ELR (cell line): ENCODE results near the gene UQCRHL.
"Not testable (repeated sequence)": the region's sequence is repeated elsewhere in the genome, so short reads cannot be mapped to it uniquely, and the experiment has no call there.

Experiments used
- DNase-seq: peaks from one replicate; pipeline ENCODE4 v3.0.0-alpha.2; 2015; ENCODE audit warnings: low read depth

The UQCRHL gene

DNA sequence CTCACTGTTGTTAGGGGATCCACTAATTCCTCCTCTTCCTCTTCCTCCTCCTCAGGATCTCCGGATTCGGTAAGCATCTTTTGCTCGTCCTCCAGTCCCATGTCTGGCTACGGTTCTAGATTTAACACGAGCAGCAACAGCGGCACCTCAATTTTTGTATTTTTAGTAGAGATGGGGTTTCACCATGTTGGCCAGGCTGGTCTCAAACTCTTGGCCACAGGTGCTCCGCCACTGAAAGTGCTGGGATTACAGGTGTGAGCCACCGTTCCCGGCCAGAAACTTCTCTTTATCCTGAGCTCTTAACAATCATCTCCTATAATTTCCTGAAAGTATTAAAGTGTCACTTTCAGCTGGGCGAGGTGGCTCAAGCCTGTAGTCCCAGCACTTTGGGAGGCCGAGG lies at the start of gene UQCRHL:
Gene UQCRHL (minus strand): TSS at position 101 of the 400 bp plus-strand sequence. CDS start 0 bp downstream, at position 101.
- DNase-seq: not testable (repeated sequence)

DNA sequence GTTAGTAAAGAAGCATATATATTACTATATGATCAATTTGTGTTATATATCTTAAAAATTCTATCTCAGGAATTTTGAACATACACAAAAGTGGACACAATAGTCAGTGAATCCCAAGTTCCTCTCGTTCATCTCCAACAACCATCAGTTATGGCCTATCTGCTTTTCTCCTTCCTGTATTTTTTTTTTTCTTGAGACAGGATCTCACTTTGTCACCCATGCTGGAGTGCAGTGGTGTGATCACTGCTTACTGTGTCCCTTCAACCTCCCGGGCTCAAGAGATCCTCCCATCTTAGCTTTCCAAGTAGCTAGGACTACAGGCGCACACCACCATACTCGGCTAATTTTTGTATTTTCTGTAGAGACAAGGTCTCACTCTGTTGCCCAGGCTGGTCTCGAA lies 49.4 kb upstream of the UQCRHL start:
- no peak for DNase-seq

DNA sequence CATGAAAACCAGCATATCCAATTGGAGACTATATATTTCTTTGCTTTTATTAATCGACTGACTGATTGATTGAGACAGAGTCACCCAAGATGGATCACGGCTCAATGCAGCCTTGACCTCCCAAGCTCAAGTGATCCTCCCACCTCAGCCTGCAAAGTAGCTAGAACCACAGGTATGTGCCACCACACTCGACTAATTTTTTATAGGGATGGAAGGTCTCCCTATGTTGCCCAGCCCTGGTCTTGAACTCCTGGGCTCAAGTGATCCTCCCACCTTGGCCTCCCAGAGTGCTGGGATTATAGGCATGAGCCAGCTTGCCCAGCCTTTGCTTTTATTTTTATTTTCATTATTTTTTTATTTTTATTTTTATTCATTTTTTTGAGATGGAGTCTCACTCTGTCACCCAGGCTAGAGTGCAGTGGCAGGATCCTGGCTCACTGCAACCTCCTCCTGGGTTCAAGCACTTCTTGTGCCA lies 45.4 kb upstream of the UQCRHL start:
- DNase-seq: no peak

DNA sequence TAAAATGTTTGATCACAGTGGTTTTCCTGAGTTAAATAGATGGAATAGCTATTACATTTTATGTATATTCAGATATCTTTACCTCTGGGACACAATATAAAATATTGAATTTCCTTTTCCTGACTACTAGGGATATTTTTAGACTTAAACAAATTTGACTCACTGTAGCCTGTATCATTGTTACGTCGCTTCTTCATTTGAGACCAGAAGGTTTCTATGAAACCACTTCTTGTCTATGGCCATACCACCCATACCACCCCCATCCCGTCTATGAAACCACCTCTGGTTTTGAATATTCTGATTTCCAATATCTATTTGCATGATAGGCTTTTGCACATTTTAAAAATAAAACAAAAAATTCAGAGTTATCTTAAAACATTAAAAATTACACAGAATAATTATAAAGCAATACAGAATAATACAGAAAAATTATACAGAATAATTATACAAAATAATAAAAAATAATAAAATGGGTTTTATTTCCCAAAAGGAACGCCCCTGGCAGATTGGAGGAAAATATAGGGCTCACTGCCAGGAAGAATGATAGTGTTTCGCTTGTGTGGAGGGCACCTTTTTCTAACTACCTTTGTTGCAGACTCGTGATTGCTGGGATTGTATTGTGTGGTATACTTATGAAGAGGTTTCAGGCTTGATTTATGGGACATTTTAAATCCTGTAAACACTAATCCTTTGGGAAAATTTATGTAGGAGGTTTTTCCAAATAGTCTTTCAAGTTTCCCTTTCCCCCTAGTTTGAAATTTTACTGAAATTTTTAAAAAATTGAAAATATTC lies 44.8 kb upstream of the UQCRHL start:
- no peak for DNase-seq

DNA sequence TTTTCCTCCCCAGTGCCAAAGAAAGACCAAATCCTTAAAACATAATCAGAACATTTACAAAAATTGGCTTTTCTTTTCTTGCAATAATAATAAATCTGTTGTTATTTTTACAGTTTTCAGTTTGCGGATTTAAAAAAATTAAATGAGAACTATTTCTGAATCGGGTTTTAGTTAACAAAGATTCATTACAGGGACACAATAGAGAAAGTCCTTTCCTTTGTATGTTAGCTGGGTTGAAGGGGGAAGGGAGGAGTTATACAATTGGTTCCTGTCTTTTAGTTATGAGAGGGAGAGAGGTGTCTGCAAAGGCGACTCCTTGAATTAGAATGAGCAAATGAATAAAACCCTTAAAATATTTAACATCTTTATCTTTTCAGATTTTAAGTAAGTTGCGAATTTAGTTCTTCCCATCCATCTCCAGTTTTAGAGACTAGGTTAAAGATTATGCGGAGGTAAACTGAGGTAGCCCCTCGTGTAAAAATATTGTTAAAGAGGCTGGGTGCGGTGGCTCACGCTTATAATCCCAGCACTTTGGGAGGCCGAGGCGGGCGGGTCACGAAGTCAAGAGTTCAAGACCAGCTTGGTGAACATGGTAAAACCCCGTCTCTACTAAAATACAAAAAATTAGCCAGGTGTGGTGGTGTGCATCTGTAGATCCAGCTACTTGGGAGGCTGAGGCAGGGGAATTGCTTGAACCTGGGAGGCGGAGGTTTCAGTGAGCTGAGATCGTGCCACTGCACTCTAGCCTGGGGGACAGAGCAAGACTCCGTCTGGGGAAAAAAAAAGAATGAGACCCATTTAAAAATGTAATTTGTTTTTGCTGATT lies 44.0 kb upstream of the UQCRHL start:
- no peak for DNase-seq

DNA sequence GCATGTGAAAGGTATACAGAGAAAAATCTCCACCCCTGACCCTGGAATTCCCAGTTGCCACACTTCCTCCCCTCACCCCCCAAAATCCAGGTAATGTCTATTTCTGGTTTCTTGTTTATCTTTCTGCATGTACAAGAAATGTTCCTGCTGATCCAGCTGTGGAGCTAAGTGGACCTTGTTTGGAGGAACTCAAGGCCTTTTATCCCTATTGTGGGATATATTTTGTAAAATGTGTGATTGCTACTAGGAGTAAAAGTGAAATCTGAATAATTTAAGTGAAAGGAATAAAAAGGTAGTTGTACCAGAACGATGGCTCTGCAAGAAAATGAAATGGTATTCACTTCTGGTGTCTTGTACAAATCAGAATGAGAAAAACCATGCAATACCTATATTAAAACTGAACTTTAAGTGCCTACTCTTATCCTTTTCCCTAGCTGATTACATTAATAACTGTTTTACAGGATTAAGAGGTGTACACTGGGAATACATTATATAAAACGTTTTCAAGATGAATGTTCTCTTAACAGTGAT lies 43.1 kb upstream of the UQCRHL start:
- no peak for DNase-seq

DNA sequence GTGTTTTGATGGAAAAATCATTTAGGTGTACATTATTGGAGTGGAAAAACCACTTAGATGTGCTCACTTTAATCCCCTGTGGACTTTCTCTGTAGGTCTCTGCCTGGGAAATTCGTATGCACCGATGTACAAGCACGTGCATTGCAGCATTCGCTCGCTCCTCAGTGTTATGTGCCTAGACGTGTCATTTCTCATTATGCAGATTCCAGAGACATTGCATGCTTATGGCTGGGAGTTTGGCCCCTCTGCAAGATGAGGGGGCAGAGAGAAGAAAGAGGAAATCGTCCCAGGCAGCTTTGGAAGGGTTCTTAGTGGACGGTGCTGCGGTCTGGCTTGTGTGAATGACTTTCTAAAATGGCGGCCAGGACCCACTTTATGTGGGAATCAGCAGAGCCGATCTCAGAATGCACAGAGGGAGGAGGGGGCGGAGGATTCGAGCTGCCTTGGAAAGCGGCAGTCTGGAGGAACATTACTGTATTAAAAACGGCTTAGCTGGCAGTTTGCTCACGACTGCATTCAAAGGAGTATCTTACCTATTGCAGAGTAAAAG lies 42.4 kb upstream of the UQCRHL start:
- DNase-seq: peak; percentile 77

DNA sequence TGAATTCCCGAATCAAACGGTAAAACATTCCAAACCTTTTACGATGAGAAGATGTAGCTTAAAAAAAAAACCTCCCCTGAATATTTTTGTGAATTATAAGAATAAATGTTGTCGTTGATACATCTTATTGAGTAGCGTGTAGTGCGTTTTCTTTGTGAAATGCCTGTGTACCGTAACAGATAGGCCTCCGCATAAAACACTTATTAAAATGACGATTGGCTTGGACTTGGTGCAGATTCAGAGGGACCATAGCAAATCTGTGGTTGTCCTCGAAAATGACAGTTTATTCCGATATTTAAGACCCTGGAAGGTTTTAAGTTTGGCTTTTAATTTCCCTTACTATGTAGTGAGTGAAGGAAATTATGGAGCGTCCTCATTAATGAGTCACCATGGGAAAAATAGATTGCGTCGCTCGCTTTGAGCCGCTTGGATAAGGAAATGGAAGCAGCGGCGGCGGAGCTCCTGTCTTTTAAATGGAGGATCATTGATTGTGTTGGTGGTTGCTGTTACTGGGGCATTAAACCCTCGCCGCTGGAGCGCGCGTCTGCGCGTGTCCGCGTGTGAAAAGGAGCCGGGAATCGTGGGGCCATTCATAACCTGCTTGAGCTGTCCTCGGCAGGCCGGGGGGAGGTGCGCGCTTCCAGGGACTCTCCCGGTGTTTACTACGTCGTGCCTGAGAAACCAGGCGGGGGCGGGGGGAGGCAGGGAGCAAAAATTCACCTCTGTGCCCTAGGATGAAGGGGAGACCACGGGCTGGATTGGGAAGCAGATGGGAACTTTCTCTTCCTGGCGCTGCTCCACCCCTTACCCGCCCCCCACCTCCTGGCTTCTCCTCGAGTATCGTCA lies 41.7 kb upstream of the UQCRHL start:
- DNase-seq: peak; percentile 89

DNA sequence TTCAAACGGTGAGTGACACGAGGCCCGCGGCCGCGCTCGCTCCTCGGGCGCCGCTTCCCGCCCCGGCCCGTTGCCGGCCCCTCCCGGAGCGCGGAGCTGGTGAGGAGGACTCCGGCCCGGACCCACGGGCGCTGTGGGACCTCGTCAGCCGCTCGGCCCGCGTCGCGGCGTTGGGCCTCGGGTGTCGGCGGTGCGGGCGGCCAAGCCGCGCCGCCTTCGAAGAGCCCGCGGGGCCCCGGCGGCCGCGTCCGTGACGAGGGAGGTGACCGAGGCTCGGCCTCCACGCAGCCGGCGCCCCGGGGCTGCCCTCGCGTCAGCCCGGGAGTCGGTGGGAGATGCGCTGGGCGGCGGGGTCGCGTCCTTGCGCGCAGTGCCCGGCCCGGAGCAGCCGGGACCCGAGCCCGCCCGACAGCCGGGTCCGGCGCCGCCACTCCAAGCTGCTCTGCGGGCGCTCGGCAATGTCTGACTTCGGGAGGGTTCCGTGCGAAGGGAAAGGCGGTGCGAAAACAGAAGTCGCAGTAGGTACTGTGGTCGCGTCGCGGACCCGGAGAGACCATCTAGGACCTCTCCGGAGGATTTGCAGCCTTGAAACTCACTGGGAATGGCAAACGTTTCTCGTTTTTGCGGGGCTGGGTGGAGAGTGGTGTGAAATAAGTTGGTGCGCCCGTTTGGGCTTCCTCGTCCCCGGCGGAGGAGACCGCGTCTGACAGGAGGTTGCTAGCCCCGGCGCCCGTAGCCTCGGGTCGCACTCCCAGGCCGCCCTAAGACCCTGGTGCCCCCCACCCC lies 40.9 kb upstream of the UQCRHL start:
- peak; percentile 57 for DNase-seq

DNA sequence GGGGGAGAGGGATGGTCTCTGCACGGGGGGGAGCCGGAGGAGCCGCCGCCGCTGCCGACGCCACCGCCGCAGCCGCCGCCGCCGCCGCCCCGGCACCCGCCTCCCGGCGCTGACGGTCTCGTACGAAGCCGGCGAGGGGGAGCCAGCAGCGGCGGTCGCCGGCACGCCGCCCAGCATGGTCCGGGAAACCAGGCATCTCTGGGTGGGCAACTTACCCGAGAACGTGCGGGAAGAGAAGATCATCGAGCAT lies 40.4 kb upstream of the UQCRHL start:
- DNase-seq: no peak

DNA sequence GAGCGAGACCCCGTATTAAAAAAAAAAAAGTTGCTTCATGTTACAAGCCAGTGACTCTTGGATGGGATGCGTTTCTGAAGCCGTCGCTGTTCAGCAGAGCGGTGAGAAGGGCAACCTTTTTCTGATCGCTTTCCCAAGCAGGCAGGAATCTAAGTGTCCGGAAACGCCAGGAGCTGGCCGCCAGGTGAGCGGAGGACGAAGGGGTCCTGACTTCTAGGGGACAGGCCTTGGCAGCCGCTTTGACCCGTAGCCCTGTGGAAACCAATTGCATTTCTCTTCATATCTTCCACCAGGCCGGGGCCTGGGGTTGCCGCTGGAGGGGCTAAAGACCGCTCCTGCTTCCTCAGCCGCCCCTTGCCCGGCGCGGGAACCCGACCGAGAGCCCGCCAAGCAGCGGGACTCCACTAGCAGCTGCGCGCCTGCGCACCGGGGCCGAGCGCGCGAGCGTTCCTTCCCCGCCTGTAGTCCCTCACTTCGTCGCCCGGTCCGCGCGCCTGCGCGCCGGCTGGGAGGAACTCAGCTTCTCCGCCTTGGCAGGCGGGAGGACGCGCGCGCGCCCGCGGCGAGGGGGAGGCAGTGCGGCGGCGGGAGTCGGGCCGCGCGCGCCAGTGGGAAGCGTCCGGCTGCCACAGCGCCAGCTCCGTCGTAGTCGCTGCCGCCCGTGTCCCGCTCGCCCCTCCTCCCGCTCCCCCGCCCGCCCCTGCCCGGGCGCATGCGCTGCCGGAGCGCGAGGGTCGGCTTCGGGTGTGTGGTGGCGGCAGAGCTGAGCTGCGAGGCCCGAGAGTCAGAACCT lies 39.8 kb upstream of the UQCRHL start, which contains the start of gene SPEN:
Gene SPEN (plus strand): TSS at position 608 of the 793 bp plus-strand sequence. CDS start 361 bp downstream, outside the sequence.
- DNase-seq: peak; percentile 95

DNA sequence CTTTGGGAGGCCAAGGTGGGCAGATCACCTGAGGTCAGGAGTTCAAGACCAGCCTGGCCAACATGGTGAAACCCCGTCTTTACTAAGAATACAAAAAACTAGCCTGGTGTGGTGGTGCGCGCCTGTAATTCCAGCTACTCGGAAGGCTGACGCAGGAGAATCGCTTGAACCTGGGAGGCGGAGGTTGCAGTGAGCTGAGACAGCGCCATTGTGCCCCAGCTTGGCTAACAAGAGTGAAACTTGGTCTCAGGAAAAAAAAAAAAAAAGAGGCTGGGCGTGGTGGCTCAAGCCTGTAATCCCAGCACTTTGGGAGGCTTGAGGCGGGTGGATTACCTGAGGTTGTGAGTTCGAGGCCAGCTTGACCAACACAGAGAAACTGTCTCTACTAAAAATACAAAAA lies 38.6 kb upstream of the UQCRHL start:
- not testable (repeated sequence) for DNase-seq

DNA sequence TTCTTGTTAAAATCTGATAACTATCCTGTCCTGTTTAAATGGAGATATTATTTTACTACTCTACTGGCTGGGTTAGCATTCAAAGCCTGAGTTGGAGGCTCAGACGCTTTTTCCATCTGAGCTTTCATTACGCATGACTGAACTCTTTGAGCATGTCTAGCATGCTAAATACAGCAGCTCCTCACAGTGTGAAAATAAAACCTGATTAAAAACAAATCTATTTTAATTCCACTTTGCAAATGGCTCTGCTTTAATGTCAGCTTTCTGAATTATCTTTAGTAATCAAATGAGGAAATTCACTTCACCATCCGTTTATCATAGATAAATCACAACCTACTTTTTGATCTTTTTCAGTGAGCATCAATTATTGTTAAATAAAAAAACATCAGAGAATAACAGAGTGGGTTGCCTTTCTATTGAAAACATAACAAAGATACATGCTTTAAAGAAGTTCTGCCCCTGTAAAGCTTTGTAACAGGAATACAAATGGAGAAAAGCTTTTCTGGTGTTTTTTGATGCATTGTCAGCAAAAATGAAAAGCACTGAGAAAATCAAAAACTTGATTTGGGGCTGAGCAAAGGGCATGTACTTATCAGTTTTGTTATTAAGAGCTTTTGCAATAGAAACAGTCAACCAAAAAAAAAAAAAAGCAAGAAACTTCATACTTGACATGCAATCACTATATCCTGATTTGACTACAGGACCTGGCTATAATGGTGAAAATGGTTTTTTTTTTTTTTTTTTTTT lies 36.5 kb upstream of the UQCRHL start:
- DNase-seq: no peak

DNA sequence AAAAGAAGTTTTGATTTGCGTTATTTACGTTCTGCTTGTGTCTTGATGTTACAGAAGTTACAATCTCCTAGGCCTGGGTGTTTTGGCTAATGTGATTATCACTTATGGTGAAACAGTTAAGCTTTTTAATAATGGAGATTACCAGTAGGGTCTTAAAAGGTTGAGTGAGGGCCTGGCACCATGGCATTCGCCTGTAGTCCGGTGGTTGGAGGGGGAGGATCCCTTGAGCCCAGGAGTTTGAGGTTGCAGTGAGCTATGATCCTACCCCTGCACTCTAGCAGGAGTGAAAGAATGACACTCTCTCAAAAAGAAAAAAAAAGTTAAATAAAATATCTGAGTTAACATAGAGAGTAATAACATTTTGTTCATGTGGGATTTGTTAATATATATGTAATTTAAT lies 31.3 kb upstream of the UQCRHL start:
- DNase-seq: no peak

DNA sequence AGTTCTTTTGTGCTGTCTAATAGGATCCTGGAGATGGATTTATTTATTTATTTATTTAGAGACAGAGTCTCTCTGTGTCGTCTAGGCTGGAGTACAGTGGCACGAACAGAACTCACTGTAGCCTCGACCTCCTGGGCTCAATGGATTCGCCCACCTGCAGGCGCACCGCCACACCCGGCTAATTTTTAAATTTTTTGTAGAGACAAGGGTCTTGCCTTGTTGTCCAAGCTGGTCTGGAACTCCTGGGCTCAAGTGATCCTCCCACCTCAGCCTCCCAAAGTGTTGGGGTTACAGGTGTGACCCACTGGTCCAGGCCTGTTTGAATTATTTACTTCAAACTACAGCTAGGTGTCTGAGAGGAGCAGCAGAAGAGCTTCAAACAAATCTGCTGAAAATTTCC lies 30.5 kb upstream of the UQCRHL start:
- no peak for DNase-seq

DNA sequence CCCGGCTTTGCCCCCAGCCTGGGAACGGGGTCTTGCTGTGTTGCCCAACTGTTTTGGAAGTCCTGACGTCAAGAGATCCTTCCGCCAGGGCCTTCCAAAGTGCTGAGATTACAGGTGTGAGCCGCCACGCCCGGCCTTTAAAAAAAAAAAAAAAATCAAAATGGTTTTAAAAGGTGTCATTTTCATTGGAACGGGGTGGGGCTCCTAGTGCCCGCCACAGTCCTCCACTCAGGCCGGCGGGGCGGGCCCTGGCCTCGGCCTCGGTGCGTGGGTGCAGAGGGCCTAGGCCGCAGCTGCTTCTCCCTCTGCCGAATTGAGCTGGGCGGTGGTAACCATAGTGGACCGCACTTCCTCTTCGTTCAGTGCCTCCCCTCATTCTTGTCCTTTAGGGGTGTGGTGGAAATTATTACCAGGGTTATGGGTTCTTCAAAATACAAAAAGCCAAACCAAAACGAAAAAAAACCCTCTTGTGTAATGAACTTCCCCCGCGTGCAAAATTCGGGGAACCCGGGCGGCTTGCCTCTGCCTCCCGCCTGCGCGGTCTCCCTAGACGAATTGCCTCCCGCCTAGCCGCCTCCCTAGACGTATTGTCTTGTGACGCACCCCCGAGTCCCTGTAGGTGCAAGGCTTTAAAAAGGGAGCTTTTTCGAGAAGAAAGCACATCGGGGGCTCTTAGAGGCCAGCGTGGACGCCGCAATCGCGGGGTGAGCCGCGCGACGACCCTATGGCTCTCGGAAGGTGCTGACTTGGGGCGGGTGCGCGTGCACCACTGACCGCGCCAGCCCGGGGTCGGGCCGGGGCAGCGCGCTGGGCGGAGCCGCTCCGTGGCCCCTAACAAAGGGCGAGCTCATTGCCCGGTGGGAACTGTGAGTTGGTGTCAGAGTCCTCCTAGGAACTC lies 29.6 kb upstream of the UQCRHL start:
- no peak for DNase-seq

DNA sequence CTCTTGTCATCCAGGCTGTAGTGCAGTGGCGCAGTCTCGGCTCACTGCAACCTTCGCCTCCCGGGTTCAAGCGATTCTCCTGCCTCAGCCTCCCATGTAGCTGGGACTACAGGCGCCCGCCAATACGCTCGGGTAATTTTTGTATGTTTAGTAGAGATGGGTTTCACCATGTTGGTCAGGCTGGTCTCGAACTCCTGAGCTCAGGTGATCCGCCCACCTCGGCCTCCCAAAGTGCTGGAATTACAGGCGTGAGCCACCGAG lies 29.0 kb upstream of the UQCRHL start:
- not testable (repeated sequence) for DNase-seq

DNA sequence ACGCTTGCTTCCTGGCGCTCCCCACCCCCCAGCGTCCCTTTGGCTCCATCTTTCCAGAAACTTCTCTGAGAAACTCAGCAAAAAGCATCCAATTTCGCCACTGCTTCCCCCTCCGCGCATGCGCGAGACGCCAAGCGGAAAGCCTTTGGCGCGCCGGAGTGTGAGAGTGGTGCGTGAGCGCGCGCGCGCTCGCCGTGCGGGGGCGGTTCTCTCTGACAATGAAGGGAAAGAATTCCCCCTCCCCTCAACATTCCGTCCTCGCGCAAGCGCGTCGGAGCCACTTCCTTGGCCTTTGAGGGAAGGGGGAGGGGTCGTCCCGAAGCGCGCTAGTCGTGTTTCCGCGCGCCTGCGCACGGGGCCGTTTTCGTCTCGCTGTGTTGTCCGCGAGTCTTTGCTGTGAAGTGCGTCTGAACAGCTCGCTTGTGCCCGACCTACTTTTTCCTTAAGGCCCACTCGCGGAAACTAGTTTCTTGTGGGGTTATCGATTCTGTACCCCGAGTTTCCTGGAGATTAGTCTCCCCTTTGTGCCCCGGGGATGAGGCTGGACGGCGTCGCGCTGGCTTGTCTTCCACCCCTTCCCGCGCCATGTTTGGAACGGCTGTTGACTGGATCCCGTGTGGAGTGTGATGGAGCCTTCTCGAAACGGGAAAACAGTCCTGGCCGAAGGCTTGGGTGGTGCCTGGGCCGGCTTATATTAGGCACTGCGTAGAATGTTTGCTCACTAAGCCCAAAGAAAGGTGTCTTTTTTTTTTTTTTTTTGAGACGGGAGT lies 28.5 kb upstream of the UQCRHL start:
- DNase-seq: peak; percentile 99
